ENCODE measurements around the gene SLC12A7.
"Not testable (repeated sequence)": the region's sequence is repeated elsewhere in the genome, so short reads cannot be mapped to it uniquely, and the experiment has no call there.

SLC12A7 gene

GRCh38 chr5:1130218-1130946 lies 18.5 kb upstream of the SLC12A7 start:
- no peak for DNase-seq
- in situ Hi-C loops (cut with MboI; ENCODE audit: low pct_unique_long_range_greater_than_20kb, low sequenced_read_pairs) = no loop called here

- DNase-seq = no peak
- in situ Hi-C loops (cut with MboI; ENCODE audit: low pct_unique_long_range_greater_than_20kb, low sequenced_read_pairs) = no loop called here
Measured at GRCh38 chr5:1129711-1130055, 17.8 kb upstream of the SLC12A7 start.

GRCh38 chr5:1128977-1129710 lies 17.3 kb upstream of the SLC12A7 start:
- in situ Hi-C loops (cut with MboI; ENCODE audit: low pct_unique_long_range_greater_than_20kb, low sequenced_read_pairs) = no loop called here
- no peak for DNase-seq

GRCh38 chr5:1127959-1128785 lies 16.3 kb upstream of the SLC12A7 start:
- in situ Hi-C loops (cut with MboI; ENCODE audit: low pct_unique_long_range_greater_than_20kb, low sequenced_read_pairs) = no loop called here
- DNase-seq = no peak

GRCh38 chr5:1125695-1126094 lies 13.8 kb upstream of the SLC12A7 start:
- in situ Hi-C loops (cut with MboI; ENCODE audit: low pct_unique_long_range_greater_than_20kb, low sequenced_read_pairs); DNase-seq: not testable (repeated sequence)

GRCh38 chr5:1125030-1125357 lies 13.1 kb upstream of the SLC12A7 start:
- in situ Hi-C loops (cut with MboI; ENCODE audit: low pct_unique_long_range_greater_than_20kb, low sequenced_read_pairs) = no loop called here
- no peak for DNase-seq

GRCh38 chr5:1124205-1125029 lies 12.6 kb upstream of the SLC12A7 start:
- no peak for DNase-seq
- in situ Hi-C loops (cut with MboI; ENCODE audit: low pct_unique_long_range_greater_than_20kb, low sequenced_read_pairs) = no loop called here

- in situ Hi-C loops (cut with MboI; ENCODE audit: low pct_unique_long_range_greater_than_20kb, low sequenced_read_pairs) = no loop called here
- no peak for DNase-seq
Measured at GRCh38 chr5:1123418-1124147, 11.7 kb upstream of the SLC12A7 start.

GRCh38 chr5:1122511-1123294 lies 10.8 kb upstream of the SLC12A7 start:
- no peak for DNase-seq
- in situ Hi-C loops (cut with MboI; ENCODE audit: low pct_unique_long_range_greater_than_20kb, low sequenced_read_pairs) = no loop called here

- DNase-seq = no peak
- in situ Hi-C loops (cut with MboI; ENCODE audit: low pct_unique_long_range_greater_than_20kb, low sequenced_read_pairs) = no loop called here
Measured at GRCh38 chr5:1121891-1122290, 10.0 kb upstream of the SLC12A7 start.

GRCh38 chr5:1121044-1121443 lies 9.2 kb upstream of the SLC12A7 start:
- DNase-seq = no peak
- in situ Hi-C loops (cut with MboI; ENCODE audit: low pct_unique_long_range_greater_than_20kb, low sequenced_read_pairs) = no loop called here

- DNase-seq = no peak
- in situ Hi-C loops (cut with MboI; ENCODE audit: low pct_unique_long_range_greater_than_20kb, low sequenced_read_pairs) = no loop called here
Measured at GRCh38 chr5:1120236-1120999, 8.6 kb upstream of the SLC12A7 start.

- in situ Hi-C loops (cut with MboI; ENCODE audit: low pct_unique_long_range_greater_than_20kb, low sequenced_read_pairs) = no loop called here
Measured at GRCh38 chr5:1119312-1119831, 7.5 kb upstream of the SLC12A7 start.

GRCh38 chr5:1118738-1119137 lies 6.9 kb upstream of the SLC12A7 start:
- DNase-seq = no peak

More at GRCh38 chr5:1119312-1119831, 7.5 kb upstream of the SLC12A7 start:
- no peak for DNase-seq

GRCh38 chr5:1118231-1118698 lies 6.4 kb upstream of the SLC12A7 start:
- in situ Hi-C loops (cut with MboI; ENCODE audit: low pct_unique_long_range_greater_than_20kb, low sequenced_read_pairs) = no loop called here
- no peak for DNase-seq

More at GRCh38 chr5:1118738-1119137, 6.9 kb upstream of the SLC12A7 start:
- in situ Hi-C loops (cut with MboI; ENCODE audit: low pct_unique_long_range_greater_than_20kb, low sequenced_read_pairs) = no loop called here

GRCh38 chr5:1116977-1117376 lies 5.1 kb upstream of the SLC12A7 start:
- in situ Hi-C loops (cut with MboI; ENCODE audit: low pct_unique_long_range_greater_than_20kb, low sequenced_read_pairs) = no loop called here
- no peak for DNase-seq

All from KBM-7 (cell line).